Activated CD4-positive, alpha-beta T cell treated with anti-CD3 and anti-CD28 coated beads for 36 hours (primary cell): ENCODE results near the gene SRPK2. TPM values are rescaled to one million over a fixed set of nuclear protein-coding genes. Genes with fewer than 3 reads are reported as not detected.

Source experiments
- ATAC-seq: fragments of 200-7000 bp; cut with Tn5 transposase; one replicate; pipeline ENCODE4 v1.10.0; 2021; ENCODE audit warnings: mild to moderate bottlenecking, moderate library complexity
- CTCF ChIA-PET: fragments of 350-600 bp; sonication (Branson Sonifier 250); formaldehyde crosslinking; loops from one replicate; lab custom pipeline; 2021; ENCODE audit warnings: antibody characterized with exemption; lab: Charles Lee
- POLR2A ChIA-PET: fragments of 350-600 bp; sonication (Branson Sonifier 250); formaldehyde crosslinking; loops from one replicate; lab custom pipeline; 2021; ENCODE audit warnings: antibody characterized with exemption, inconsistent platforms; lab: Charles Lee
- DNase-seq: peaks from one replicate; pipeline ENCODE4 v3.0.0-alpha.2; 2020
- H3K27ac Mint-ChIP-seq: one replicate; pipeline ENCODE4 v1.8.0; 2021; ENCODE audit warnings: mixed read lengths
- H3K27me3 Mint-ChIP-seq: one replicate; pipeline ENCODE4 v1.8.0; 2021; ENCODE audit warnings: mixed read lengths
- H3K36me3 Mint-ChIP-seq: one replicate; pipeline ENCODE4 v1.8.0; 2021; ENCODE audit warnings: low read depth, mixed read lengths
- H3K4me1 Mint-ChIP-seq: one replicate; pipeline ENCODE4 v1.8.0; 2021; ENCODE audit warnings: mixed read lengths
- H3K4me3 Mint-ChIP-seq: one replicate; pipeline ENCODE4 v1.8.0; 2021; ENCODE audit warnings: mild to moderate bottlenecking, moderate library complexity, mixed read lengths
- H3K9me3 Mint-ChIP-seq: one replicate; pipeline ENCODE4 v1.8.0; 2021; ENCODE audit warnings: low read depth, mixed read lengths
- intact Hi-C, 2 experiments: fragments of 100-400 bp; cut with DNase I in 1 of 2; cut with micrococcal nuclease in 1 of 2; formaldehyde crosslinking; loops; one replicate each; pipeline versions ENCODE4 v1.14.2 to v1.15.1; 2022 to 2024; cut with DNase I, micrococcal nuclease
- total RNA-seq, 2 experiments: library from RNA; stranded (reverse); gene quantifications; one replicate each; pipeline ENCODE4 v1.2.3, GENCODE V29; 2021

SRPK2 gene
- total RNA-seq, 2 experiments from 2014 or later: 42.7 to 42.9 TPM

- ChIA-PET CTCF (interaction anchor here (0.6 to 0.7 kb wide), 2 partner anchors 15 to 295 kb away, joined by 3 read pairs; no protein-coding TSS in a partner anchor), POLR2A (interaction anchor here (0.6 kb wide), 1 partner anchor 14 kb away, joined by 3 read pairs; no protein-coding TSS in a partner anchor)
- Mint-ChIP-seq H3K27me3 (no peaks in the 10 kb centered on the region), H3K9me3 (no peaks in the 10 kb centered on the region), H3K36me3 (peaks cover 3% of the 10 kb centered on the region), H3K4me1 (peaks cover 30% of the 10 kb centered on the region), H3K4me3 (no peak overlapping the region), H3K27ac (no peak overlapping the region)
- DNase-seq (no peak), ATAC-seq (no peak)
- intact Hi-C loops: no loop called here
Observed at GRCh38 chr7:105281966-105282365, 106.8 kb downstream of the SRPK2 start.

GRCh38 chr7:105279688-105280007 lies 109.1 kb downstream of the SRPK2 start:
- ATAC-seq (no peak), DNase-seq (no peak)
- POLR2A ChIA-PET: interaction anchor here (0.6 kb wide), 1 partner anchor 10 kb away, joined by 3 read pairs; no protein-coding TSS in a partner anchor
- Mint-ChIP-seq H3K27ac (no peak overlapping the region), H3K4me3 (no peak overlapping the region), H3K9me3 (no peaks in the 10 kb centered on the region), H3K27me3 (no peaks in the 10 kb centered on the region), H3K36me3 (peaks cover 5% of the 10 kb centered on the region), H3K4me1 (peaks cover 36% of the 10 kb centered on the region)
- intact Hi-C loops: no loop called here
- CTCF ChIA-PET: interaction anchor here (0.6 to 1.4 kb wide), 2 partner anchors 10 to 11 kb away, joined by 3 read pairs; no protein-coding TSS in a partner anchor

- Mint-ChIP-seq H3K9me3 (no peaks in the 10 kb centered on the region), H3K27me3 (no peaks in the 10 kb centered on the region), H3K36me3 (peaks cover 5% of the 10 kb centered on the region), H3K4me3 (no peak overlapping the region), H3K4me1 (peaks cover 36% of the 10 kb centered on the region), H3K27ac (no peak overlapping the region)
- ChIA-PET CTCF (interaction anchor here (1.4 kb wide), 1 partner anchor 10 kb away, joined by 3 read pairs; no protein-coding TSS in a partner anchor), POLR2A (no interaction called here)
- intact Hi-C loops: no loop called here
- DNase-seq (no peak), ATAC-seq (no peak)
Observed at GRCh38 chr7:105278973-105279687, 109.6 kb downstream of the SRPK2 start.

GRCh38 chr7:105278565-105278964 lies 110.2 kb downstream of the SRPK2 start:
- H3K4me3 Mint-ChIP-seq: no peak overlapping the region
- CTCF ChIA-PET: interaction anchor here (1.4 kb wide), 1 partner anchor 11 kb away, joined by 3 read pairs; no protein-coding TSS in a partner anchor
- H3K36me3 Mint-ChIP-seq: peaks cover 5% of the 10 kb centered on the region
- H3K27ac Mint-ChIP-seq: no peak overlapping the region
- H3K4me1 Mint-ChIP-seq: peaks cover 40% of the 10 kb centered on the region
- no peaks in the 10 kb centered on the region for H3K9me3 Mint-ChIP-seq
- intact Hi-C loops: no loop called here
- no peaks in the 10 kb centered on the region for H3K27me3 Mint-ChIP-seq
- POLR2A ChIA-PET: no interaction called here
- DNase-seq (no peak), ATAC-seq (no peak)

- intact Hi-C loops: no loop called here
- H3K27ac Mint-ChIP-seq: no peak overlapping the region
- peaks cover 5% of the 10 kb centered on the region for H3K36me3 Mint-ChIP-seq
- H3K4me1 Mint-ChIP-seq: peaks cover 44% of the 10 kb centered on the region
- CTCF ChIA-PET: no interaction called here
- no peaks in the 10 kb centered on the region for H3K27me3 Mint-ChIP-seq
- POLR2A ChIA-PET: no interaction called here
- ATAC-seq (no peak), DNase-seq (no peak)
- H3K4me3 Mint-ChIP-seq: no peak overlapping the region
- H3K9me3 Mint-ChIP-seq: no peaks in the 10 kb centered on the region
Observed at GRCh38 chr7:105277341-105277740, 111.4 kb downstream of the SRPK2 start.

GRCh38 chr7:105270117-105270516 lies 118.6 kb downstream of the SRPK2 start:
- intact Hi-C loops: no loop called here
- peaks cover 59% of the 10 kb centered on the region for H3K4me1 Mint-ChIP-seq

GRCh38 chr7:105269397-105269796 lies 119.3 kb downstream of the SRPK2 start:
- DNase-seq (no peak), ATAC-seq (peak; percentile 12)
- intact Hi-C loops: loop anchor here (1.0 to 5.0 kb wide), 6 partner anchors 29 to 325 kb away; partner anchors contain the start of gene SRPK2 (in 1 of the 2)
- CTCF ChIA-PET: interaction anchor here (0.5 to 1.7 kb wide), 3 partner anchors 15 to 292 kb away, joined by 3 to 8 read pairs (median 3); no protein-coding TSS in a partner anchor
- Mint-ChIP-seq H3K27ac (peak overlapping the region; percentile 96), H3K27me3 (no peaks in the 10 kb centered on the region), H3K4me1 (peaks cover 60% of the 10 kb centered on the region), H3K4me3 (peak overlapping the region; percentile 78), H3K9me3 (no peaks in the 10 kb centered on the region), H3K36me3 (no peaks in the 10 kb centered on the region)
- POLR2A ChIA-PET: interaction anchor here (1.7 kb wide), 1 partner anchor 328 kb away, joined by 4 read pairs; no protein-coding TSS in a partner anchor

More at GRCh38 chr7:105270117-105270516, 118.6 kb downstream of the SRPK2 start:
- H3K27me3 Mint-ChIP-seq: no peaks in the 10 kb centered on the region
- H3K9me3 Mint-ChIP-seq: no peaks in the 10 kb centered on the region
- DNase-seq (peak; percentile 41), ATAC-seq (peak; percentile 24)
- ChIA-PET POLR2A (no interaction called here), CTCF (interaction anchor here (0.9 kb wide), 1 partner anchor 15 kb away, joined by 3 read pairs; no protein-coding TSS in a partner anchor)
- H3K4me3 Mint-ChIP-seq: peak overlapping the region; percentile 78
- no peaks in the 10 kb centered on the region for H3K36me3 Mint-ChIP-seq
- H3K27ac Mint-ChIP-seq: no peak overlapping the region

GRCh38 chr7:105268511-105269392 lies 120.0 kb downstream of the SRPK2 start:
- Mint-ChIP-seq H3K4me1 (peaks cover 63% of the 10 kb centered on the region), H3K9me3 (no peaks in the 10 kb centered on the region), H3K4me3 (peak overlapping the region; percentile 78), H3K36me3 (no peaks in the 10 kb centered on the region), H3K27me3 (no peaks in the 10 kb centered on the region), H3K27ac (peak overlapping the region; percentile 96)
- no peak for DNase-seq
- intact Hi-C loops: loop anchor here (1.0 to 5.0 kb wide), 7 partner anchors 21 to 324 kb away; partner anchors contain the start of gene SRPK2 (in 1 of the 2)
- POLR2A ChIA-PET: interaction anchor here (1.7 kb wide), 1 partner anchor 328 kb away, joined by 4 read pairs; no protein-coding TSS in a partner anchor
- ATAC-seq: peak; percentile 65
- CTCF ChIA-PET: interaction anchor here (0.5 to 1.7 kb wide), 17 partner anchors 11 to 292 kb away, joined by 3 to 8 read pairs (median 3); no protein-coding TSS in a partner anchor

GRCh38 chr7:105268056-105268455 lies 120.7 kb downstream of the SRPK2 start:
- intact Hi-C loops: loop anchor here (1.0 to 5.0 kb wide), 4 partner anchors 21 to 255 kb away; no protein-coding TSS in a partner anchor
- ChIA-PET CTCF (interaction anchor here (0.7 to 1.7 kb wide), 15 partner anchors 12 to 258 kb away, joined by 3 to 8 read pairs (median 3); no protein-coding TSS in a partner anchor), POLR2A (interaction anchor here (0.6 to 1.7 kb wide), 2 partner anchors 14 to 327 kb away, joined by 3 to 4 read pairs; no protein-coding TSS in a partner anchor)
- Mint-ChIP-seq H3K9me3 (no peaks in the 10 kb centered on the region), H3K36me3 (no peaks in the 10 kb centered on the region), H3K4me1 (peaks cover 65% of the 10 kb centered on the region), H3K27me3 (no peaks in the 10 kb centered on the region), H3K4me3 (peak overlapping the region; percentile 78), H3K27ac (peak overlapping the region; percentile 96)
- DNase-seq (peak; percentile 29), ATAC-seq (peak; percentile 89)

GRCh38 chr7:105267244-105267643 lies 121.5 kb downstream of the SRPK2 start:
- Mint-ChIP-seq H3K4me3 (peak overlapping the region; percentile 53), H3K9me3 (no peaks in the 10 kb centered on the region), H3K27ac (peak overlapping the region; percentile 62), H3K36me3 (no peaks in the 10 kb centered on the region), H3K4me1 (peaks cover 60% of the 10 kb centered on the region), H3K27me3 (no peaks in the 10 kb centered on the region)
- intact Hi-C loops: loop anchor here in 1 of 2 experiments (5.0 kb wide), 1 partner anchor 40 kb away; no protein-coding TSS in a partner anchor
- CTCF ChIA-PET: interaction anchor here (0.6 kb wide), 1 partner anchor 63 kb away, joined by 3 read pairs; no protein-coding TSS in a partner anchor
- POLR2A ChIA-PET: no interaction called here
- ATAC-seq: no peak
- no peak for DNase-seq
